HepG2 (cell line): Measurements from ENCODE around the gene ATP6V1C2. TPM values are rescaled to one million over a fixed set of nuclear protein-coding genes. Genes with fewer than 3 reads are reported as not detected.

ENCODE experiments used
- ARNT2 ChIP-seq: sonication (generic); formaldehyde crosslinking; IDR thresholded peaks from 2 replicates; pipeline ENCODE4 v1.8.0; 2022; ENCODE audit warnings: mild to moderate bottlenecking, low read depth, missing genetic modification reagents, moderate library complexity
- ATF2 ChIP-seq: sonication (generic); formaldehyde crosslinking; IDR thresholded peaks from 2 replicates; pipeline ENCODE4 v1.4.0; 2020; ENCODE audit warnings: missing genetic modification reagents
- FOXK2 ChIP-seq: fragments of 450-650 bp; IDR thresholded peaks from 2 replicates; pipeline ENCODE4 v1.6.1; 2016
- HOXA5 ChIP-seq: sonication (generic); formaldehyde crosslinking; IDR thresholded peaks from 2 replicates; pipeline ENCODE4 v1.4.0; 2020; ENCODE audit warnings: missing genetic modification reagents
- KLF6 ChIP-seq: IDR thresholded peaks from 2 replicates; pipeline ENCODE4 v1.8.0; 2016; ENCODE audit warnings: missing biosample characterization, missing genetic modification reagents
- MAZ ChIP-seq, 2 experiments: sonication (generic) in 1 of 2; formaldehyde crosslinking in 1 of 2; IDR thresholded peaks; 2 replicates each; pipeline versions ENCODE4 v1.5.0 to v1.6.1; 2012 to 2020; ENCODE audit warnings: low read depth in 2 of 2, mild to moderate bottlenecking in 2 of 2, borderline replicate concordance in 1 of 2, improper control_type of control experiment in 1 of 2, low read length in 1 of 2, missing genetic modification reagents in 1 of 2, moderate library complexity in 1 of 2
- MIXL1 ChIP-seq: IDR thresholded peaks from 2 replicates; pipeline ENCODE4 v1.6.1; 2016
- NFYB ChIP-seq: sonication (generic); formaldehyde crosslinking; IDR thresholded peaks from 2 replicates; pipeline ENCODE4 v1.4.0; 2020; ENCODE audit warnings: missing genetic modification reagents
- NPAS2 ChIP-seq: sonication (generic); formaldehyde crosslinking; IDR thresholded peaks from 2 replicates; pipeline ENCODE4 v1.8.0; 2022; ENCODE audit warnings: mild to moderate bottlenecking, missing genetic modification reagents, borderline replicate concordance
- POGZ ChIP-seq: sonication (generic); formaldehyde crosslinking; IDR thresholded peaks from 2 replicates; pipeline ENCODE4 v1.4.0; 2020; ENCODE audit warnings: mild to moderate bottlenecking, missing genetic modification reagents
- RFX1 ChIP-seq: fragments of 450-650 bp; IDR thresholded peaks from 2 replicates; pipeline ENCODE4 v1.6.1; 2017
- SIX4 ChIP-seq: sonication (generic); formaldehyde crosslinking; IDR thresholded peaks from 2 replicates; pipeline ENCODE4 v1.4.0; 2020; ENCODE audit warnings: missing genetic modification reagents
- SOX6 ChIP-seq, 2 experiments: fragments of 450-650 bp in 1 of 2; sonication (generic) in 1 of 2; formaldehyde crosslinking in 1 of 2; IDR thresholded peaks; 2 replicates each; pipeline versions ENCODE4 v1.4.0 to v1.6.1; 2017 to 2020; ENCODE audit warnings: antibody characterized with exemption in 1 of 2, mild to moderate bottlenecking in 1 of 2, missing genetic modification reagents in 1 of 2
- SP5 ChIP-seq: IDR thresholded peaks from 2 replicates; pipeline ENCODE4 v1.6.1; 2016; ENCODE audit warnings: low read depth, borderline replicate concordance
- THAP11 ChIP-seq: IDR thresholded peaks from 2 replicates; pipeline ENCODE4 v1.6.1; 2016; ENCODE audit warnings: missing biosample characterization, missing genetic modification reagents
- TOPORS ChIP-seq: sonication (generic); formaldehyde crosslinking; IDR thresholded peaks from 2 replicates; pipeline ENCODE4 v1.8.0; 2023; ENCODE audit warnings: mild to moderate bottlenecking, missing genetic modification reagents
- ZBTB20 ChIP-seq: sonication (generic); formaldehyde crosslinking; IDR thresholded peaks from 2 replicates; pipeline ENCODE4 v1.8.1; 2023; ENCODE audit warnings: missing genetic modification reagents, low read depth, mild to moderate bottlenecking, borderline replicate concordance
- ZBTB21 ChIP-seq: sonication (generic); formaldehyde crosslinking; IDR thresholded peaks from 2 replicates; pipeline ENCODE4 v1.4.0; 2020; ENCODE audit warnings: missing genetic modification reagents
- ZNF317 ChIP-seq: sonication (generic); formaldehyde crosslinking; IDR thresholded peaks from 2 replicates; pipeline ENCODE4 v1.5.0; 2020; ENCODE audit warnings: mild to moderate bottlenecking, missing genetic modification reagents
- ZNF343 ChIP-seq: sonication (generic); formaldehyde crosslinking; IDR thresholded peaks from 2 replicates; pipeline ENCODE4 v1.4.0; 2020; ENCODE audit warnings: mild to moderate bottlenecking, missing genetic modification reagents
- ZNF713 ChIP-seq: sonication (generic); formaldehyde crosslinking; IDR thresholded peaks from 2 replicates; pipeline ENCODE4 v1.4.0; 2020; ENCODE audit warnings: mild to moderate bottlenecking, missing genetic modification reagents
- polyA plus RNA-seq, 8 experiments: library from polyadenylated mRNA; depleted of rRNA in 3 of 8; stranded (reverse) in 7 of 8; unstranded in 1 of 8; fragments of >200 nt; fragmentation: Illumina TruSeq in 4 of 8; extraction: Trizol in 4 of 8; gene quantifications; 2 replicates each; pipeline versions ENCODE4 v1.2.1 to v1.2.3, GENCODE V29; 2011 to 2016; ENCODE audit warnings: low read depth in 4 of 8, missing spikeins in 1 of 8, mixed read lengths in 1 of 8; ENCODE audit not compliant: insufficient read depth in 1 of 8
- total RNA-seq, 5 experiments: library from RNA; depleted of rRNA; stranded (reverse); fragments of >200 nt; fragmentation: Illumina TruSeq; extraction: Trizol; gene quantifications; 2 replicates each; pipeline ENCODE4 v1.2.3, GENCODE V29; 2016; ENCODE audit warnings: low read depth in 1 of 5
- TF ChIP-seq, protein P1 (sequence below): sonication (generic); formaldehyde crosslinking; IDR thresholded peaks from 2 replicates; pipeline ENCODE4 v1.8.0; 2022; ENCODE audit warnings: mild to moderate bottlenecking, missing genetic modification reagents; ENCODE audit not compliant: insufficient replicate concordance
- TF ChIP-seq, protein P2 (sequence below): sonication (generic); formaldehyde crosslinking; IDR thresholded peaks from 2 replicates; pipeline ENCODE4 v1.4.0; 2020; ENCODE audit warnings: mild to moderate bottlenecking, missing genetic modification reagents, borderline replicate concordance

The ATP6V1C2 gene
- total and polyA plus RNA-seq, 2 of the 13 experiments (the other 11 are each of a cell fraction or from before 2014, with no cell fraction given) = 0.04 to 0.29 TPM

DNA sequence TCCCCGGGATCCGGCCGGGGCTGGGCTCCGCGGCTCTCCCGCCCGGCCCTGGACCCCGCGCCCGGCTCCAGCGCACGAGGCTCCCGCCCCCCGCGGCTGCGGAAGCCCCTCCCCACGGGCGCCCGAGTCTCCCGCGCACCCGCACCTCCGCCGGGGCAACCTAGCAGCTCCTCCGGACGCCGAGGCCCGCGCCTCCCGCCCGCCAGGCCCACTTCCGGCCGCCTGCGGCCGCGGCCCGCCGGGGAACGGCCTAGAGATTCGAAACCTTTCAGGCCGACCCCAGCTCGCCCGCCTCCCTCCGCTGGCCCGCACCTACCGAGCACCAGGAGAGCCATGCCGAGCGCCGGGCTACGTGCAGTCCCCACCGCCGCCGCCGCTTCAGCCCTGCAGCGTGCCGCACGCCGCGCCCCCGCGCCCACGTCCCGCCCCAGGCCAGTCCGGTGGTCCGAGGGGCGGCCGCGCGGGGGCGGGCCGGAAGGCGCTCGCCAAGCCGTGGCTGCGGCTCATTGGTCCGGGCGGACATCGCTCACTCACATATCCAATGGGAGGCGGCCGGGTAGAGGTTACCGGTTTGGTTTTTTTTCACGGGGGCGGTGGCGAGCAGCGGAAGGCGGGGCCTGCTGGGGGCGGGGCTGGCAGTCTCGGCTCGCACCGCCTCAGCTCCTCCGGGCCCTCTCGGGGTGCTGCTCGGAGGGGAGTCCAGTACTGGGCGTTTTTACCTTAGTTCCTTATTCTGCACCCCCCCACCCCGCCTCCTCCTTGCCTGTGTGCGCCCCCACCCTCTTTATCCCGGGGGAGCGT lies 91.1 kb downstream of the ATP6V1C2 start, which contains the start of gene PDIA6 (continued):
- TF ChIP-seq ZNF343 (CRISPR knock-in tag) (no peak; the same call in 1 of the 2 replicates), ATF2 (CRISPR knock-in tag) (no peak), ZBTB20 (CRISPR knock-in tag) (no peak), KLF6 (CRISPR knock-in tag) (peak; percentile 53; the same call in 1 of the 2 replicates), HOXA5 (peak; percentile 48; the same call in 1 of the 2 replicates), MIXL1 (CRISPR knock-in tag) (no peak), MAZ (IDR thresholded peaks at IDR 0.05; ENCODE audit: borderline replicate concordance, low read depth, low read length) (peak; percentile 78; the same call in 1 of the 2 replicates), MAZ (CRISPR knock-in tag; IDR thresholded peaks at IDR 0.05; ENCODE audit: low read depth) (peak; percentile 89), RFX1 (no peak), SP5 (CRISPR knock-in tag) (no peak), FOXK2 (no peak), NFYB (CRISPR knock-in tag) (peak; percentile 92), ZBTB21 (no peak), ZNF713 (CRISPR knock-in tag) (no peak), THAP11 (CRISPR knock-in tag) (peak; percentile 80), ARNT2 (CRISPR knock-in tag) (peak; percentile 76), TOPORS (CRISPR knock-in tag) (no peak; the same call in 1 of the 2 replicates), SOX6 (IDR thresholded peaks at IDR 0.05) (no peak), SOX6 (CRISPR knock-in tag; IDR thresholded peaks at IDR 0.05) (0 out of 2 replicates have a peak, but pooled peaks have one; percentile 14), SIX4 (0 out of 2 replicates have a peak, but pooled peaks have one; percentile 36), POGZ (peak; percentile 35; the same call in 1 of the 2 replicates), ZNF317 (CRISPR knock-in tag) (no peak), NPAS2 (CRISPR knock-in tag) (no peak)
- TF ChIP-seq, protein P1, sequence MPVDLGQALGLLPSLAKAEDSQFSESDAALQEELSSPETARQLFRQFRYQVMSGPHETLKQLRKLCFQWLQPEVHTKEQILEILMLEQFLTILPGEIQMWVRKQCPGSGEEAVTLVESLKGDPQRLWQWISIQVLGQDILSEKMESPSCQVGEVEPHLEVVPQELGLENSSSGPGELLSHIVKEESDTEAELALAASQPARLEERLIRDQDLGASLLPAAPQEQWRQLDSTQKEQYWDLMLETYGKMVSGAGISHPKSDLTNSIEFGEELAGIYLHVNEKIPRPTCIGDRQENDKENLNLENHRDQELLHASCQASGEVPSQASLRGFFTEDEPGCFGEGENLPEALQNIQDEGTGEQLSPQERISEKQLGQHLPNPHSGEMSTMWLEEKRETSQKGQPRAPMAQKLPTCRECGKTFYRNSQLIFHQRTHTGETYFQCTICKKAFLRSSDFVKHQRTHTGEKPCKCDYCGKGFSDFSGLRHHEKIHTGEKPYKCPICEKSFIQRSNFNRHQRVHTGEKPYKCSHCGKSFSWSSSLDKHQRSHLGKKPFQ (CRISPR knock-in tag) = no peak
- TF ChIP-seq, protein P2, sequence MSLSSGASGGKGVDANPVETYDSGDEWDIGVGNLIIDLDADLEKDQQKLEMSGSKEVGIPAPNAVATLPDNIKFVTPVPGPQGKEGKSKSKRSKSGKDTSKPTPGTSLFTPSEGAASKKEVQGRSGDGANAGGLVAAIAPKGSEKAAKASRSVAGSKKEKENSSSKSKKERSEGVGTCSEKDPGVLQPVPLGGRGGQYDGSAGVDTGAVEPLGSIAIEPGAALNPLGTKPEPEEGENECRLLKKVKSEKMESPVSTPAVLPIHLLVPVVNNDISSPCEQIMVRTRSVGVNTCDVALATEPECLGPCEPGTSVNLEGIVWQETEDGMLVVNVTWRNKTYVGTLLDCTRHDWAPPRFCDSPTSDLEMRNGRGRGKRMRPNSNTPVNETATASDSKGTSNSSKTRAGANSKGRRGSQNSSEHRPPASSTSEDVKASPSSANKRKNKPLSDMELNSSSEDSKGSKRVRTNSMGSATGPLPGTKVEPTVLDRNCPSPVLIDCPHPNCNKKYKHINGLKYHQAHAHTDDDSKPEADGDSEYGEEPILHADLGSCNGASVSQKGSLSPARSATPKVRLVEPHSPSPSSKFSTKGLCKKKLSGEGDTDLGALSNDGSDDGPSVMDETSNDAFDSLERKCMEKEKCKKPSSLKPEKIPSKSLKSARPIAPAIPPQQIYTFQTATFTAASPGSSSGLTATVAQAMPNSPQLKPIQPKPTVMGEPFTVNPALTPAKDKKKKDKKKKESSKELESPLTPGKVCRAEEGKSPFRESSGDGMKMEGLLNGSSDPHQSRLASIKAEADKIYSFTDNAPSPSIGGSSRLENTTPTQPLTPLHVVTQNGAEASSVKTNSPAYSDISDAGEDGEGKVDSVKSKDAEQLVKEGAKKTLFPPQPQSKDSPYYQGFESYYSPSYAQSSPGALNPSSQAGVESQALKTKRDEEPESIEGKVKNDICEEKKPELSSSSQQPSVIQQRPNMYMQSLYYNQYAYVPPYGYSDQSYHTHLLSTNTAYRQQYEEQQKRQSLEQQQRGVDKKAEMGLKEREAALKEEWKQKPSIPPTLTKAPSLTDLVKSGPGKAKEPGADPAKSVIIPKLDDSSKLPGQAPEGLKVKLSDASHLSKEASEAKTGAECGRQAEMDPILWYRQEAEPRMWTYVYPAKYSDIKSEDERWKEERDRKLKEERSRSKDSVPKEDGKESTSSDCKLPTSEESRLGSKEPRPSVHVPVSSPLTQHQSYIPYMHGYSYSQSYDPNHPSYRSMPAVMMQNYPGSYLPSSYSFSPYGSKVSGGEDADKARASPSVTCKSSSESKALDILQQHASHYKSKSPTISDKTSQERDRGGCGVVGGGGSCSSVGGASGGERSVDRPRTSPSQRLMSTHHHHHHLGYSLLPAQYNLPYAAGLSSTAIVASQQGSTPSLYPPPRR = 0 out of 2 replicates have a peak, but pooled peaks have one; percentile 20
